Left lung (tissue), 10 donors: ENCODE data around the gene CPSF7. TPM values are rescaled to one million over a fixed set of nuclear protein-coding genes. Genes with fewer than 3 reads are reported as not detected.

Experiments used
- ATAC-seq: fragments of 200-7000 bp; cut with Tn5 transposase; one replicate; pipeline ENCODE4 v1.9.1; 2020; ENCODE audit warnings: moderate library complexity
- DNase-seq, 4 donors: peaks; one replicate each; pipeline ENCODE4 v3.0.0-alpha.2; 2013 to 2020
- H3K27ac ChIP-seq, 2 donors: fragments of 200-600 bp; sonication (generic) in 1 of 2; one replicate each; pipeline versions ENCODE4 v1.5.0 to v1.8.0; 2020 to 2021
- H3K27me3 ChIP-seq, 2 donors: fragments of 200-600 bp; sonication (generic) in 1 of 2; one replicate each; pipeline versions ENCODE4 v1.5.0 to v1.8.0; 2020 to 2021
- H3K36me3 ChIP-seq, 2 donors: fragments of 200-600 bp; sonication (generic) in 1 of 2; one replicate each; pipeline versions ENCODE4 v1.5.0 to v1.8.0; 2020 to 2021
- H3K4me1 ChIP-seq, 2 donors: fragments of 200-600 bp; one replicate each; pipeline ENCODE4 v1.8.0; 2021
- H3K4me3 ChIP-seq, 2 donors: fragments of 200-600 bp; sonication (generic) in 1 of 2; one replicate each; pipeline versions ENCODE4 v1.5.0 to v1.8.0; 2020 to 2021; ENCODE audit warnings: mild to moderate bottlenecking in 1 of 2
- H3K9me3 ChIP-seq, 2 donors: fragments of 200-600 bp; sonication (generic) in 1 of 2; one replicate each; pipeline versions ENCODE4 v1.5.0 to v1.8.0; 2020 to 2021
- intact Hi-C, 2 donors: fragments of 100-400 bp; cut with DNase I; formaldehyde crosslinking; loops; one replicate each; pipeline versions ENCODE4 v1.11.2 to v1.14.2; 2022
- polyA plus RNA-seq, 6 donors: library from polyadenylated mRNA; unstranded; fragments of 120-200 nt; gene quantifications; one replicate each; pipeline ENCODE4 v1.2.1, GENCODE V29; 2013; ENCODE audit not compliant: insufficient read length in 6 of 6
- total RNA-seq, 2 donors: library from RNA; stranded (reverse); fragmentation: NEBNext Ultra II Directional; extraction: Animal tissue kit (Norgen Biotek cat#: 25700); gene quantifications; one replicate each; pipeline ENCODE4 v1.2.1, GENCODE V29; 2021
- TF ChIP-seq, protein P1 (sequence below), 2 donors: fragments of 200-600 bp; sonication (generic) in 1 of 2; IDR thresholded peaks; one replicate each; pipeline versions ENCODE4 v1.5.0 to v1.8.0; 2021; ENCODE audit warnings: antibody characterized with exemption in 2 of 2
- donor health status: DM: no; HTN: yes; CAD: no.
- donor health status: DM: no; HTN: no; CAD: no.

CPSF7 gene
- total and polyA plus RNA-seq, 8 donors = 56.2 to 124 (median 112) TPM

- Histone ChIP-seq H3K36me3 (peaks cover 0 to 63% of the 10 kb centered on the region in 2 donors), H3K27me3 (no peaks in the 10 kb centered on the region), H3K4me1 (peaks cover 0 to 7% of the 10 kb centered on the region in 2 donors), H3K27ac (no peak overlapping the region), H3K4me3 (no peak overlapping the region), H3K9me3 (no peaks in the 10 kb centered on the region)
- no peak for ATAC-seq
- DNase-seq = no peak
- intact Hi-C loops = no loop called here
- TF ChIP-seq, protein P1, sequence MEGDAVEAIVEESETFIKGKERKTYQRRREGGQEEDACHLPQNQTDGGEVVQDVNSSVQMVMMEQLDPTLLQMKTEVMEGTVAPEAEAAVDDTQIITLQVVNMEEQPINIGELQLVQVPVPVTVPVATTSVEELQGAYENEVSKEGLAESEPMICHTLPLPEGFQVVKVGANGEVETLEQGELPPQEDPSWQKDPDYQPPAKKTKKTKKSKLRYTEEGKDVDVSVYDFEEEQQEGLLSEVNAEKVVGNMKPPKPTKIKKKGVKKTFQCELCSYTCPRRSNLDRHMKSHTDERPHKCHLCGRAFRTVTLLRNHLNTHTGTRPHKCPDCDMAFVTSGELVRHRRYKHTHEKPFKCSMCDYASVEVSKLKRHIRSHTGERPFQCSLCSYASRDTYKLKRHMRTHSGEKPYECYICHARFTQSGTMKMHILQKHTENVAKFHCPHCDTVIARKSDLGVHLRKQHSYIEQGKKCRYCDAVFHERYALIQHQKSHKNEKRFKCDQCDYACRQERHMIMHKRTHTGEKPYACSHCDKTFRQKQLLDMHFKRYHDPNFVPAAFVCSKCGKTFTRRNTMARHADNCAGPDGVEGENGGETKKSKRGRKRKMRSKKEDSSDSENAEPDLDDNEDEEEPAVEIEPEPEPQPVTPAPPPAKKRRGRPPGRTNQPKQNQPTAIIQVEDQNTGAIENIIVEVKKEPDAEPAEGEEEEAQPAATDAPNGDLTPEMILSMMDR (IDR thresholded peaks at IDR 0.05) = no peak
These were observed 59.3 kb downstream of the CPSF7 start for GRCh38 chr11:61370349-61371005.

- DNase-seq = peak in 2 of 4 donors; percentile 37 to 60
- intact Hi-C loops = loop anchor here in 1 of 2 donors (5.0 kb wide), 1 partner anchor 37 kb away; the partner anchor contains the start of genes DDB1 and TKFC
- Histone ChIP-seq H3K9me3 (no peaks in the 10 kb centered on the region), H3K27ac (no peak overlapping the region), H3K4me3 (no peak overlapping the region), H3K27me3 (no peaks in the 10 kb centered on the region), H3K36me3 (peaks cover 0 to 68% of the 10 kb centered on the region in 2 donors), H3K4me1 (peaks cover 0 to 7% of the 10 kb centered on the region in 2 donors)
- ATAC-seq = peak; percentile 86
- TF ChIP-seq, protein P1 (IDR thresholded peaks at IDR 0.05) = no peak
These were observed 60.1 kb downstream of the CPSF7 start for GRCh38 chr11:61369372-61370348.

DNA sequence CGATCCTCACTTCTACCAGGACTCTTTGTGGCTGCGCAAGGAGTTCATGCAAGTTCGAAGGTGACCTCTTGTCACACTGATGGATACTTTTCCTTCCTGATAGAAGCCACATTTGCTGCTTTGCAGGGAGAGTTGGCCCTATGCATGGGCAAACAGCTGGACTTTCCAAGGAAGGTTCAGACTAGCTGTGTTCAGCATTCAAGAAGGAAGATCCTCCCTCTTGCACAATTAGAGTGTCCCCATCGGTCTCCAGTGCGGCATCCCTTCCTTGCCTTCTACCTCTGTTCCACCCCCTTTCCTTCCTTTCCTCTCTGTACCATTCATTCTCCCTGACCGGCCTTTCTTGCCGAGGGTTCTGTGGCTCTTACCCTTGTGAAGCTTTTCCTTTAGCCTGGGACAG is 61.1 kb downstream of the CPSF7 start:
- intact Hi-C loops = loop anchor here in 1 of 2 donors (5.0 kb wide), 1 partner anchor 36 kb away; the partner anchor contains the start of genes DDB1 and TKFC
- peaks cover 0 to 75% of the 10 kb centered on the region in 2 donors for H3K36me3 ChIP-seq
- peaks cover 0 to 11% of the 10 kb centered on the region in 2 donors for H3K4me1 ChIP-seq
- no peak overlapping the region for H3K4me3 ChIP-seq
- TF ChIP-seq, protein P1 (IDR thresholded peaks at IDR 0.05) = no peak
- H3K27me3 ChIP-seq = no peaks in the 10 kb centered on the region
- ATAC-seq (no peak), DNase-seq (no peak)
- H3K27ac ChIP-seq = no peak overlapping the region
- no peaks in the 10 kb centered on the region for H3K9me3 ChIP-seq

DNA sequence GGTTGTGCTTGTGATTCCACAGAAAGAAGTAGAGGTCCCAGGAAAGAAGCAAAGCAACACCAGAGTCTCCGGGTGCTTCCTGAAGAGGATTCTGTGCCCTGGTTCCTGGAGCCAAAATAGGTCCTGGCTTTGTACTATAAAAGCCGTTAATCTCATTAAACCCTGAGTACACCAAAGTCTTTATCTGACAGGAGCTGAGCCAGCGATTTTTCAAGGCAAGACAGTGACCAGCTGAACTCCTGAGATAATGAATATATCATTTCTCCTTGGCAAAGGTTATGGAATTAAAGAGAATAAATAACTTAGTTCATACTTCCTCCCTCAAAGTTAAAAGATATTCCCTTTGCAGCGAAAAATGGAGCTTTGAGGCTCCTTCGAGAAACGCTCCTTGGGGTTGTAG is 62.4 kb downstream of the CPSF7 start:
- Histone ChIP-seq H3K27me3 (no peaks in the 10 kb centered on the region), H3K27ac (no peak overlapping the region), H3K4me3 (no peak overlapping the region), H3K4me1 (peaks cover 8 to 21% of the 10 kb centered on the region in 2 donors), H3K36me3 (peaks cover 0 to 75% of the 10 kb centered on the region in 2 donors), H3K9me3 (no peaks in the 10 kb centered on the region)
- TF ChIP-seq, protein P1 (IDR thresholded peaks at IDR 0.05) = no peak
- DNase-seq = no peak
- ATAC-seq = no peak
- intact Hi-C loops = loop anchor here in 1 of 2 donors (5.0 kb wide), 1 partner anchor 35 kb away; the partner anchor contains the start of genes DDB1 and TKFC
